K562 (cell line): ENCODE measurements around the gene TMIGD2.

ENCODE experiments used
- ARNT ChIP-seq, 2 experiments: fragments of 450-650 bp; IDR thresholded peaks; 2 replicates each; pipeline ENCODE4 v1.6.1; 2016; ENCODE audit warnings: mild to moderate bottlenecking in 1 of 2
- CBX3 ChIP-seq, 2 experiments: IDR thresholded peaks; 1 replicate in 1 of 2; 2 replicates in 1 of 2; pipeline ENCODE4 v1.6.1; 2012; ENCODE audit warnings: inconsistent platforms in 2 of 2, low read length in 2 of 2, borderline replicate concordance in 1 of 2, control low read depth in 1 of 2
- CTCF ChIP-seq, 3 experiments: IDR thresholded peaks in 2 of 3; conservative IDR thresholded peaks in 1 of 3; 2 replicates each; pipeline ENCODE4 v1.5.1; 2011 to 2012; ENCODE audit warnings: low read length in 3 of 3, mild to moderate bottlenecking in 3 of 3, control low read depth in 2 of 3, improper control_type of control experiment in 1 of 3, inconsistent platforms in 1 of 3, low read depth in 1 of 3, mixed read lengths in 1 of 3, moderate library complexity in 1 of 3; ENCODE audit not compliant: insufficient read depth in 2 of 3
- FOS ChIP-seq: IDR thresholded peaks from 3 replicates; pipeline ENCODE4 v1.6.1; 2011; ENCODE audit not compliant: insufficient read length; ENCODE audit errors: extremely low read depth
- NR2C2 ChIP-seq, 2 experiments: fragments of 200-800 bp in 1 of 2; sonication (Bioruptor generic) in 1 of 2; sonication (generic) in 1 of 2; formaldehyde crosslinking in 1 of 2; IDR thresholded peaks; 2 replicates each; pipeline versions ENCODE4 v1.6.1 to v1.8.0; 2016 to 2022; ENCODE audit warnings: mild to moderate bottlenecking in 1 of 2, missing compliant biosample characterization in 1 of 2, missing genetic modification characterization in 1 of 2, missing genetic modification reagents in 1 of 2
- POLR2AphosphoS5 ChIP-seq: IDR thresholded peaks from 2 replicates; pipeline ENCODE4 v1.6.1; 2011; ENCODE audit warnings: mild to moderate bottlenecking, low read depth, low read length, moderate library complexity; ENCODE audit not compliant: control insufficient read depth, insufficient read depth
- SP1 ChIP-seq: sonication (generic); formaldehyde crosslinking; IDR thresholded peaks from 2 replicates; pipeline ENCODE4 v1.8.1; 2022; ENCODE audit warnings: mild to moderate bottlenecking, missing genetic modification reagents
- YY1 ChIP-seq, 3 experiments: IDR thresholded peaks; 2 replicates each; pipeline ENCODE4 v1.6.1; 2011; ENCODE audit warnings: low read length in 2 of 3, mild to moderate bottlenecking in 2 of 3, moderate library complexity in 2 of 3, borderline replicate concordance in 1 of 3, control low read depth in 1 of 3, low read depth in 1 of 3; ENCODE audit not compliant: insufficient read depth in 3 of 3, insufficient replicate concordance in 2 of 3, control insufficient read depth in 1 of 3, insufficient read length in 1 of 3; ENCODE audit errors: extremely low read depth in 1 of 3
- ZKSCAN1 ChIP-seq: fragments of 150-350 bp; IDR thresholded peaks from 2 replicates; pipeline ENCODE4 v1.6.1; 2016; ENCODE audit warnings: low read depth, low read length
- ZNF764 ChIP-seq: fragments of 250-450 bp; sonication (Bioruptor Pico); IDR thresholded peaks from 2 replicates; pipeline ENCODE4 v1.4.0; 2020; ENCODE audit warnings: low read depth, mild to moderate bottlenecking, moderate library complexity
- TF ChIP-seq, protein P1 (sequence below): fragments of 450-650 bp; formaldehyde crosslinking; conservative IDR thresholded peaks from 2 replicates; pipeline ENCODE4 v1.4.0; 2022; ENCODE audit warnings: mild to moderate bottlenecking, missing genetic modification characterization

DNA sequence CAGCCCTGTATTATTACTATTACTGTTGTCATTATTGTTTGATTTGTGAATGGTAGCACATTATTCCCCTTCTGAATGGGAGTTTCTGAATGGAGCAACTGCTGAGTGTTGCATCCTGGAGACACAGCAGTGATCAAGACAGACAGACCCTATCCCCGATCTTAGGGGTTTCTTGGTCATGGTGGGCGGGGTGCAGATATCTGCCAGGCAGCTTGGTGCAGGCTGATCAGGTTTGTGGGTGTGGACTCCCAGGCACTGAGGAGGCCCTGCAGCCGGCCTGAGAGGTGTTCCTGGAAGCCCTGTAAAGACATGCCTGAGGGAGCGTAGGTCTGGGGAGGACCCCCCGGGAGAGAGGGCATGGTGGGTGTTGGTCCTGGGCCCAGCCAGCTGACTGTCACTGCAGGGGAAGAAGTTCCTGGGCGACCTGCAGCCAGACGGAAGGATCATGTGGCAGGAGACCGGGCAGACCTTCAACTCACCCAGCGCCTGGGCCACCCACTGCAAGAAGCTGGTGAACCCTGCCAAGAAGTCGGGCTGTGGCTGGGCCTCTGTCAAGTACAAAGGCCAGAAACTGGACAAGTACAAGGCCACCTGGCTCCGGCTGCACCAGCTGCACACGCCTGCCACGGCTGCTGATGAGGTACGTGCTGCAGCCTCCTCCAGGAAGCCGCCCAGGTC, 43.3 kb upstream of the TMIGD2 start:
- TF ChIP-seq NR2C2 (CRISPR knock-in tag; IDR thresholded peaks at IDR 0.05) (no peak), NR2C2 (tag; IDR thresholded peaks at IDR 0.05) (no peak), CBX3 (IDR thresholded peaks at IDR 0.05; ENCODE audit: borderline replicate concordance in 1 of 2, low read length in 2 of 2) (no peak), ARNT (IDR thresholded peaks at IDR 0.05) (no peak), YY1 (IDR thresholded peaks at IDR 0.05; ENCODE audit: borderline replicate concordance in 1 of 3, control insufficient read depth in 1 of 3, extremely low read depth in 1 of 3, insufficient read depth in 3 of 3, insufficient read length in 1 of 3, insufficient replicate concordance in 2 of 3, low read depth in 1 of 3, low read length in 2 of 3) (no peak), POLR2AphosphoS5 (no peak), ZKSCAN1 (no peak), FOS (no peak), SP1 (CRISPR knock-in tag) (no peak), CTCF (IDR thresholded peaks at IDR 0.05 in 2 of 3, conservative IDR thresholded peaks at IDR 0.05 in 1 of 3; ENCODE audit: insufficient read depth in 2 of 3, low read depth in 1 of 3, low read length in 3 of 3) (no peak), ZNF764 (CRISPR knock-in tag) (no peak)
- TF ChIP-seq, protein P1, sequence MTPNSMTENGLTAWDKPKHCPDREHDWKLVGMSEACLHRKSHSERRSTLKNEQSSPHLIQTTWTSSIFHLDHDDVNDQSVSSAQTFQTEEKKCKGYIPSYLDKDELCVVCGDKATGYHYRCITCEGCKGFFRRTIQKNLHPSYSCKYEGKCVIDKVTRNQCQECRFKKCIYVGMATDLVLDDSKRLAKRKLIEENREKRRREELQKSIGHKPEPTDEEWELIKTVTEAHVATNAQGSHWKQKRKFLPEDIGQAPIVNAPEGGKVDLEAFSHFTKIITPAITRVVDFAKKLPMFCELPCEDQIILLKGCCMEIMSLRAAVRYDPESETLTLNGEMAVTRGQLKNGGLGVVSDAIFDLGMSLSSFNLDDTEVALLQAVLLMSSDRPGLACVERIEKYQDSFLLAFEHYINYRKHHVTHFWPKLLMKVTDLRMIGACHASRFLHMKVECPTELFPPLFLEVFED (CRISPR knock-in tag) = no peak
